Left renal pelvis (tissue), 4 donors: ENCODE data around the gene SOSTDC1. TPM values are rescaled to one million over a fixed set of nuclear protein-coding genes. Genes with fewer than 3 reads are reported as not detected.
"Not testable (repeated sequence)": the region's sequence is repeated elsewhere in the genome, so short reads cannot be mapped to it uniquely, and the experiment has no call there.

Experiments
- DNase-seq, 4 donors: peaks; one replicate each; pipeline ENCODE4 v3.0.0-alpha.2; 2013; ENCODE audit warnings: low read depth in 4 of 4, low spot score in 3 of 4
- polyA plus RNA-seq, 4 donors: library from polyadenylated mRNA; unstranded; fragments of 120-200 nt; gene quantifications; one replicate each; pipeline ENCODE4 v1.2.1, GENCODE V29; 2013; ENCODE audit not compliant: insufficient read length in 4 of 4

Gene SOSTDC1, protein sequence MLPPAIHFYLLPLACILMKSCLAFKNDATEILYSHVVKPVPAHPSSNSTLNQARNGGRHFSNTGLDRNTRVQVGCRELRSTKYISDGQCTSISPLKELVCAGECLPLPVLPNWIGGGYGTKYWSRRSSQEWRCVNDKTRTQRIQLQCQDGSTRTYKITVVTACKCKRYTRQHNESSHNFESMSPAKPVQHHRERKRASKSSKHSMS
- polyA plus RNA-seq = 10 to 100 TPM; 42.1 to 72.8 (median 48.5) TPM

DNA sequence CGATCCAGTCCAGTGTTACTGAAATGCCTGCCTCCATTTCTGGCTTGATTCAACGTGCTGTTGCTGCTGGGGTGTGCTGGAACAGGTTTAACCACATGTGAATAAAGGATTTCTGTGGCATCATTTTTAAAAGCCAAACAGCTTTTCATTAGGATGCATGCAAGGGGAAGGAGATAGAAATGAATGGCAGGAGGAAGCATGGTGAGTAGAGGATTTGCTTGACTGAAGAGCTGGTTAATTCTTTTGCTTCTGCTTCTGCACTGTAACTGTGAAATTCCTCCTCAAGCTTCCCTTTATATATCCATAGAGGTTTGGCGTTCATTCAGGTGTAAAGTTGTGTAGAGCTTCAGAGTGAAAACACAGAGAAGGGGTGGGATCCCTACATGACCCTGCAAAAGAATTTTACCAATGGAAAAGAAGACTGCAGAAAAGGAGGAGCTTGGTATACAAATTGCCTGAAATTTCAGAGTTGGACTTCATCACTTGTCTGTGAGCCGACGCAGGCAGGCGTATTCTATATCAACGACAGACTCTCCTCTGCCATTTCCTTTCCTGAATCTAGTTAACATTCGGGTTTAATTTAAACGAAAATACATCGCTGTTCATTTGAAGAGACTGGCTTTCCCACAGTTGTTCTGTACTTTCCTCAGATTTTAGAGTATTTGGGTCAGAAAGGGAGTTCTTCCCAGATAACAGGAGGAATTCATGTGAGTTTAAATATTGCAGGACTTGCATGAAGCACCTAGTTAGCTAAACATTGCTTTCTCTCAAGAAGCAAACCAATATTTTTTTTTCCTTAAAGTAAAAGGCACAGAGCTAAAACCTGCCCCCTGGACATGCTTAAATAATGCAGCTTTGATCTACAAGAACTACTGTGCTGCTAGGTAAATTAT lies at the start of gene SOSTDC1:
SOSTDC1 (minus strand) TSS at position 270 of the 893 bp plus-strand sequence; CDS start at position 200, 70 bp downstream.
- DNase-seq = peak in 3 of 4 donors; percentile 41 to 53 (median 43)

DNA sequence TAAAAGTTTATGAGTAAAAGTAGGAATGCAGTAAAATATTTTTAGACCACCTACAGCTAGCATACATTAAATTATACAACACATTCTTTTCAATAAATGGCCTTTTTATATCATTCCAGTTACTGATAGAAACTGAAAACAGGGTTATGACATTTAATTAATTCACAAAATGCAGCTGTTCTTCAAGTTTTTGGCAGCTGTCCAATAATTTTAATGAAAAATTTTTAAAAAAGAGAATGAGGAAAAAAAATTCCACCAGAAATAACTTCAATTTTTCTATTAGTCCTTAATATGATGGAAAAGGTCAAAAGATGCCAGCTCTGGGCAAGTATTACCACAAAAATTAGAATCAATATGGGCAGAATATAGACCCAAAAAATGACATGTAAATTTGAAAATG lies 49.2 kb upstream of the SOSTDC1 start:
- no peak for DNase-seq

DNA sequence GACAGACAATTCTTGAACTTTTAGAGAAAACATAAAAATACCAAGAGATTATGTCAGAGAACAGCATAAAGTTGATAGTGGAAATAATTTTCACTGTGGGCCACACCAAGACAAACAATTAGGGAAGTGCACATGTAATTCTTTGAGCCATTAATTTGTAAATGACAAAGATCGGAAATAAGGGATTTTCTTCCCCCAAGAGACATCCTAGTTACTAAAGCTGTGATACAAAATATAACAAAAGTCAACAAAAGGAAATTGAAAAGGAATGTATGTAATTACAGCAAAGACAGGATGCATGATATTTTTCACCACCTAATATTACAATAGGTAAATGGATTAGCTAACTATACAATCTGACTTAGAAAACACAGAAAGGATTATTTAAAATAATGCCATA lies 48.7 kb upstream of the SOSTDC1 start:
- DNase-seq = no peak

DNA sequence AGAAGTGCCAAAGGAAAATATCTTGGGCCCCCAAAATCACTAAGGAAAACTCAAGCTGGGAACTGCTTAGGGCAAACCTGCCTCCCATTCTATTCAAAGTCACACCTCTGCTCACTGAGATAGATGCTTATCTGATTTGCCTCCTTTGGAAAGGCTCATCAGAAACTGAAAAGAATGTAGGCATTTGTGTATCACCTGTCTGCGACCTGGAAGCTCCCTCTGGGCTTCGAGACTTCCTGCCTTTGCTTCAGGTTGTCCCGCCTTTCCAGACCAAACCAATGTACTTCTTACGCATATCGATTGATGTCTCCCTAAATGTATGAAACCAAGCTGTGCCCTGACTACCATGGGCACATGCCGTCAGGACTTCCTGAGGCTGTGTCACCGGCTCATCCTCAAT lies 46.6 kb upstream of the SOSTDC1 start:
- no peak for DNase-seq

DNA sequence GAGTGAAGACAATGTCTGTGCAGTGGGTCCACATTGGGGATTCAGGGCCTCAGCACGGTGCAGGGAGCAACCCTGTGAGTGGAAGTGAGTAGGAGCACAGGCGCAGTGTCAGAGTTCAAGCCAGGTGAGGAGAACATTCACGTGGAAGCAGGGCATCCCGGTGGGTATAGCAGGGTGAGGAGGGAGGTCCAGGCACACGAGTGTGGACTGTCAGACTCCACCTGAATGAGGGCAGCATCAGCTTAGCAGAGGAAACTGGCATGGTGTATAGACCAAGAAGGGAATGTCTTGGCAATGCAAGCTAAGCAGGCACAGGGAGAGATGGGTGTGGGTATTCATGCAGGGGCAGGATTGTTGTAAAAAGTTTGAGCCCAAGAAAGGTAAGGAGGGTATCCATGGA lies 45.8 kb upstream of the SOSTDC1 start:
- DNase-seq = no peak

DNA sequence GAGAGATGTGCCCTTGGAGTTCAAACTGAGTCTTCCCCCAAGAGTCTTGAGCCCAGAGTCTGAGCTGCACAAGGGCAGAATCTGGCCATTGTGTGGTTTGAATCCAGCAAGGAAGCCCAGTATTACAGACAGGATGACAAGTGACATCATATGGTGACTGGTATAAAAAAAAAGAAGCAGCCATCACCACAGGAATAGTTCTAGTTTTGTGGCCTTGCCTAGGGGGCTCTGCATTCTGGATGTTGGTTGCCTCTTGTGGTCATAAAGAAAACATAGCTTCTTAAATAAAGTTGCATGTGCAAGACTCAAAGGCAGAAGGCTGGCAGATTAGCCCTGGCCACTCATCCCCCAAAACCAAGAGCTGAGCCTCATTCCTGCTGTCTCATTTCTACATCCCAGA lies 44.3 kb upstream of the SOSTDC1 start:
- no peak for DNase-seq

DNA sequence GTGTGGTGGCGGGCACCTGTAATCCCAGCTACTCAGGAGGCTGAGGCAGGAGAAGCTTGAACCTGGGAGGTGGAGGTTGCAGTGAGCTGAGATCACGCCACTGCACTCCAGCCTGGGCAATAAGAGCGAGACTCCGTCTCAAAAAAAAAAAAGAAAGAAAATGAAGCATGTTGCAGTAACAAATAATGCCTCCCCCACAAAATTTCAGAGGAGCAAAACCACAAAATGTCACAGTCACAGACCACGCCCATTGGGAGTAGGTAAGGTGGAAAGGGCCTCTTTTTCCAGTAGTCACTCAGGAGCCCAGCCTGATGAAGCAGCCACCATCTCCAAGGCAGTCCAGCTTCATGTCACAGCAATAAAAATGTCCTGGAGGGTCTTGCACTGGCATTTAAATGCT lies 40.9 kb upstream of the SOSTDC1 start:
- not testable (repeated sequence) for DNase-seq

DNA sequence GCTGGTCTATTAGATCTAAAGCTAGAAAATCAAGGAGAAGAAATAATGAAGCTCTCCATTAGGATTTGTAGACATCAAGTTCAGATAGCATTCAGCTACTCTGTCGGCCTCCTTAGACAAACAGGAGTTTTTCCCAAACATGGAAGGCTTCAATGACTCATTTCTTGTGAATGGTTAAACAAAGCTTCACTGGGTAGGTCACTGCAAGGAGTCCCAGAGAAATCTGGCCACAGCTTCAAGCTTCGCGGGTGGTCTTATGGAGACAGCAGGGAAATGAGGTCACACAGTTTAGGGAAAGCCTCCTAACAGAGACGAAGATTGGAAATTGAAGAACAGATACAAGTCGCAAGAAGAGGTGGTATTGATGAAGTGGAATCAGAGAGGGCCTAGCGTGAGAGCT lies 38.5 kb upstream of the SOSTDC1 start:
- no peak for DNase-seq

DNA sequence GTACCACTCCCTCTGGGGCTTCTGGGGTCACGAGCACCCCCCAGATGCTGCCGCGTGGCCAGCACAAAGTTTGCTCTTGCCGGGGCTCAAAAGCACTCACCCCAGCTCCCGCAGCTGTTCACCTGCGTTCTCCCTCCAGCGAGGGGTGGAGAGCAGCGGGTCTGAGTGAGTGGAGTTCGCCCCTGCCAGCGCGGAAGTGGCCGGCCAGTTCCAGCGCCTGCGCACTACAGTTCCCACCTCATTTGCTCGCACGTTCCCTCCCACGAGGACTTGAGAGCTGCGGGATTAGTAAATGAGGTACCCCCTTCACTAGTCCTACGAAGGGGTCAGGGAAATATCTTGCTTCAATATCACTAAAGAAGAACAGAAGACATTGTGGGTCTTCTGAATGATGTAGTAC lies 36.8 kb upstream of the SOSTDC1 start:
- no peak for DNase-seq

DNA sequence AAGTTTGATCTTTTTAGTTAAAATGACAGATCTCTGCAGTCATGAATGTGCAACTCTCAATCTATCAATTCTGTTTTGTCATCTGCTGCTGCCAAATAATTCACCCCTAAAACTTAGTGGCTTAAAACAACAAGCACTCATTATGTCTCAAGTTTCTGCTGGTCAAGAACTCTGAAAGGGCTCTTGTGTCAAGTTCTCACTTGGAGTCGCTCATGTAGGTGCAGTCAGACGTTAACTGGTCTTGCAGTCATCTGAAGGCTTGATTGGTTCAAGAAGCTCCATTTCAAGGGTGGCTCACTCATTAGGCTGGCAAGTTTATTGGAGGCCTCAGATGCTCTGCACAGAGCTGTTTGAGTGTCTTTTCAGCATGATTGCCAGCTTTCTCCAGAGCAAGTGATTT lies 32.6 kb upstream of the SOSTDC1 start:
- DNase-seq = no peak

DNA sequence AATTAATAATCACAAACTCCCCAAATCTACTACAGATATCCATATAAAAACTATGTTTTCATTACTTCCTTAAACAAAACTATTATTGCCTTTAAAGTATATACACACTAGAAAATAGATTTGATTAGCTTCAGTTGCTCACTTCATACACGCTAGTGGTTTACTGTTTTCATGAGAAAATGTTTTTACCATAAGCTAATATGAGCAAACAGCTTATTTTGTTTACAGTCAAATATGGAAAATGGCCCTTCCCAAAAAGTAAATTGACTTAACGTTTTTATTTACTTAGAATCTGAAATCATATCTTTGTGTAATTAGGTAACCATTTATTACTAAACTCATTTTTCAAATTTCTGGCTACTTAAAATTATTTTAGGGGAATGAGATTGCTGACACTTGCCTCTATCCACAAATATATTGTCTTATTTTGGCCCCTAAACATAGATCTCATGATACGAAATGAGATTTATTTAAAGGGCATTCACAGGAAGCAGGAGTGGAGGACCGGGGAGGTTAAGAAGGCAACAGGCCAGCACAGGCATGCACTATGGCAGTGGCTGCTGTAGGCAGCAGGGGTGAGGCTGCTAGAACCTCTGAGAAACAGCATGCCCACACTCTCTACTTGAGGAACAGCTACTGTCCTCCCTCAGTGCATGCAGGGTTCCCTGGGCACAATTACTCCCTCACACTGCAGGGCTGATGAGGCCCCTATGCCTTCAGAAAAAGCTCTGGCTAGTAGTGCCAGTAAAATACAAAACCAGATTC lies 29.6 kb upstream of the SOSTDC1 start:
- DNase-seq = no peak

DNA sequence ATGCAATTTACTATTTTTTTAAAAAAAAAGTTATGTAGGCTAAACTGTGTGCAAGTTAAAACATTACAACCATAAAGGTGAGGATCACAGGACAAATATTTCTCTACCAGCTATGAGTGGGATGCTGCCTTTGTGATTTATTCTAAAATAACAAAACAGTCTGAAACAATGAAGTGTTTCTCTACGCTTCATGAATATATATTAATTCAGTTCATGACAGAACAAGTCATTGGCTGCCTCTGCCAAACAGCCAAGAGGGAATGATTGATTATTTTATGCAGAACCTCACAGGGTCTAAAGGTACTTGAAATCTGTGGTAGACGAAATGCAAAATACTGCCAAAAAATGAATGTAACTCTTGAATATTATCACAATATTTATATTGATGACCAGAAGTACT lies 29.0 kb upstream of the SOSTDC1 start:
- no peak for DNase-seq

DNA sequence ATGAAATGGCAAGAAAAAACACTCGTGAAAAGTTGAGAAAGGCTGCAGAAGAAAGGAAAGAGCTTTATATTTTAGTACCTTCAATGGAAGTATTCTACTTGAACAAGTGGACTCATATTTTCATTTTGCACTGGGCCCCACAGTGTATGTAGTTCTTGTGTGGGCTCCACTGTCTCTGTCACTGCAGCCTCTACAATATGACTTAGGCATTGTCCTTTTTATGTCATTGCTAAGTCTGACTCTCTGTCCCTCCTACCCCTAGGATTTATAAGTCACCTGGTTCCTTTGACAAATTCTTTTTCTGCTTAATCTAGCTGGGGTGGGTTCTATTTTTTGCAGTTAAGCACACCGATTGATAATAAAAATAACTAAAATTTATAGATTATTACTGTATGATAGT lies 27.7 kb upstream of the SOSTDC1 start:
- DNase-seq = no peak

DNA sequence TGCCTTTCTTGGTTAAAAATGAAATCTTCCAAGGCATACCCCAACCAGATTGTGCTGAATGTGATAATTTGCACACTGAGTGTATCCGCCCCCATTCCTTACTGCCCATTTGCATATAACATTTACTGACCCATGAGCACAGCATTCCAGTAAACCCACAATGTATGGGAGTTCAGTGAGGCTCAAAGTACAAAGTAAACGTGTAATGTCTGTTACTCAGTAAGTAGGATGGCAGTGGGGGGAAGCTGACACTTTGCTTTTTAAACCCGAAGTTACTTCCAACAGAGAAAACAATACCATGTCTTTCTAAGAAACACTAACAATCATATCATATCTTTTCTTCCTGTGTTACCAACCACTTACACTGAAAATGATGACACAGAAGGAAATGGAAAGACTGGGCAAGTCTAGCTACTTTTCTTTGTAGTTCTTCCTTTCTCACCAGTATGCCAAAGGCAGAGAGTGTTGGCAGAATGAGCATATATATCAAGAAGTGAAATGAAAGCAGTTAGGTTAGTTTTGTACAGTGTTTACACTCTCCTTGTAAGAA lies 27.1 kb upstream of the SOSTDC1 start:
- DNase-seq = peak in 3 of 4 donors; percentile 12 to 20 (median 14)

DNA sequence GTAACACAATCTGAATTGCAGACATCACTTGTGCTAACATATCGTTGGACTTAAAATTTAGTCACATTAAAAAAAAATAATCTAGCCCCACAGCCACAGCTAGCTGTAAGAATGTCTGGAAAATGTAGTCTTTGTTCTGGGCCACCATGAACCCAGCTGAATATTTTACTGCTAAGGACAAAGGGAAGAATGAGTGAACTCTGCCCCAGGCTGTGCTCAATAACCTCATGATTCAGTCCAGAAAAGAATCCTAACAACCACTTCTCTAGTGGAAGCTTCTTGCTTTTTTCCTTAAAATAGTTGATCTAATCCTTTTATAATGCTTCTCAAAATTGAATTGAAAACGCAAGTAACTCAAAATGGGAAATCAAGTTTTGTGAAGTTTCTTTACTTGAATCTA lies 25.6 kb upstream of the SOSTDC1 start:
- DNase-seq = no peak

DNA sequence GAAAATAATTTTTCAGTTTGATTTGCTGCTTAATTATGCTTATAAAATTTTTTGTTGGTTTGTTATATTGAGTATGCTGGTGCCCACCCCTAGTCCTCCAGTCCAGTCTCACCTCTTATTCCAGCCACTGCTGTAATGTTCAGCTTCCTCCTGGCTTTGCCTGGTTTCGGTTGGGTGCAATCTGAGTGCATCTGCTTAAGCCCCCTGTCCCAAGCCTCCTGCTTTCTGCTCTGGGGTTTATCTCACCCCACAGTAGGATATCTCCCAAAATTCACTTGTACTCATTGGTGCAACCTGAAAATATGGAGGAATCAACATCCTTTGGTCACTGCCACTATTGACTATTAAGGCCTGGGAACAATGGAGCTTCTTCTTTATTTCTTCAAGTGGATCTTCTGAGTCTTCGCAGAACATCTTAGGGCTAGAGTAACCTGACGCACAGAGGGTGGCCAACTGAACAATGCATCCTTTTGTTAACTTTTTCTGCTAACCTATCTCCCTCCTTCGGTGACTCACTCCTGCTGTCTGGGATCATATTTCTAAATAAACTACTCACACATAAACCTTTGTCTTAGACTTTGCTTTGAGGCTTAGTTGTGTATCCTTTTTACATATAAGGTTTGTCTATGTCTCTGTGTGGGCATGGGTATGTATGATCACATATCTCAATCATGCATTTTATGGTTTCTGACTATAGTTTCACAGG lies 19.1 kb upstream of the SOSTDC1 start:
- DNase-seq = no peak

DNA sequence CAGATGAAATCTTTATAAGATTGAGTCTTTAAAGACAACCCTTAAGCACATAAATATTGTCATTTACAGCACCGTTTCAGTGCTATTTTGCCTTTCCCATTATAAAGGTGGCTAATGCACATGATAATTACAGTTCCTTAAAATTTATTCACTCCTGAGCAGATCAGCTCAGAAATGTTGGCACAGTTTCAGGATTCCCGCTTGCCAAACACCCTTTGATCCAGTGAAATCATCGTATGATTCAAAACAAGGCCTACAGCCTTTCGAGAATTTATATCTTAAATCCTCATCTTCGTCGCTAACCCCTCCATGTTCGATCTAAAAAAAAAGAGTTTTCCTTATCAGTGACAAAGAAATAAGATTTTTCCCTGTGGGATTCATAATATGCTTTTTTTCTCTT lies 14.1 kb upstream of the SOSTDC1 start:
- no peak for DNase-seq

DNA sequence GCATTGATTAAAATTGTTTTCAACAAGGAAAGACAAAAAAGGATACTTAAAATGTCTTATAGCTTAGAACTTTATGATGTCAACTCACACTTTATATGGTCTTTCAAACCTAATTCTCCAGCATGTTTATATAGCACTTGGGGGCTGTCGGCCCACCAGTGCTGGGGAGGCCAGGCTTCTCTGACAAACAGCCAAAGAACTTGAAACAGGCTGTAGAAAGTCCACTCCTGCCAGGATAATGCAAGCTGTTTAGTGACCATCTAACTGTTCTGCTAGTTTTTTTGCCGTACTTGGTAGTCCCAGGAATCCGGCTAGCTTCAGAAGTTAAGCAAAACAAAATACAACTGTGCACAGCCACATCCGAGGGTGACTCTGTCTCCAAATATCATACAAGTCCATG lies 13.6 kb upstream of the SOSTDC1 start:
- no peak for DNase-seq

DNA sequence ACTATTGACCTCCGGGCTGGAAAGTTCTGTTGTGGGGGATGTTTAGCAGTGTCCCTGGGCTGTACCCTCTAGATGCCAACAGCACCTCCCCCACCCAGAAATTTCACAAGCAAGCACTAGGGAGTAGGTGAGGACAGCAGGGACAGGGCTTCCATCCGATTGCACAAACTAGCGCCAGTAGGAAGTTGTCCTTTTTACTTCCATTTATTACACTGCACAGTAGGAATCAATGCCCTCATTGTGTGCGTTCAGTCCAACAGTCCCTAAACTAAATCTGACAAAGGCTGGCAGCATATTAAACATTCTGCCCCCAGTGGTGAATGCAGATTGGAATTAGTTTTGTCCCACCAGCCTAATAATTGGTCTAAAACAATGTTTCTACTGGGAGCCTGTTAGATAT lies 6.4 kb upstream of the SOSTDC1 start:
- no peak for DNase-seq

DNA sequence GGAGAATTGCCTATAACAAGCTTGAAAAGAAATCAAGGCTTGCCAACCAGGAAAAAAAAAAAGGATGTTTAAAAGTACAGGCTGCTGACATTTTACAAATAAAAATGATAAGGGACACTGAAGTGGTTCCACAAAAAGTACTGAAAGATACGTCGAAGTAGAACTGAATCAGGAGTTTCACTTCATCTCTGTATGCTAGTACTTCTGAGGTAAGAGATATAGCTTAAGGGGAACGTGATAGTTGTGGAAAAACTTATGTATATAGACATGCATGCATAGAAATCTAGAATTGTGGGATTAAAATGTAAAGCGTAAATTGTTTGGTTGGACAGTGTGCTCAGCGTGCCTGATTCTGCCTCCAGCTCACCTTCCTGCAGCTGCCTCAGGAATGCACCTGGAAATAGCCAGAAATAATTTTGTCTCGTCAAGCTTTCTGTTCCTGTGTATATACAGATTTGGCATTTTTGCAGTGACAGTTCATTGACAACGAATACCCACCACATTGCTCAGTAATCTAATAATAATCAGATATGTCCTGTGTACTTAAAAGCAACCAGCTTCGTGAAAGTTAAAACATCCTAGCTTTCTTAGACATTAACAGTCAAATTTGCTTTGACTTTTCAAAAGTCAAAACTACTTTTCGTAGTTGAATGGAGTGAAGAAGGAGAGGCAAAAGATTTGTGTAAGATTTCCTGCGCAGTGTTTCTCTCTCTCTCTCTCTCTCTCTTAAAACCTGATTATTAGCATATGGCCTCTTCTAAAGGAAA lies 1.4 kb downstream of the SOSTDC1 start:
- DNase-seq = no peak
